SIG-M5 treated with dmso at 0.1 percent for 504 hours (cell line): ENCODE results near the gene NAP1L2.
A peak's percentile ranks its signal among the peaks of the same experiment; 100 is the strongest.
"Not testable (repeated sequence)": the region's sequence is repeated elsewhere in the genome, so short reads cannot be mapped to it uniquely, and the experiment has no call there.

Source experiments
- DNase-seq: peaks from one replicate; lab custom pipeline; 2025; ENCODE audit not compliant: unreplicated experiment; lab: John Stamatoyannopoulos, UW

Gene NAP1L2, protein sequence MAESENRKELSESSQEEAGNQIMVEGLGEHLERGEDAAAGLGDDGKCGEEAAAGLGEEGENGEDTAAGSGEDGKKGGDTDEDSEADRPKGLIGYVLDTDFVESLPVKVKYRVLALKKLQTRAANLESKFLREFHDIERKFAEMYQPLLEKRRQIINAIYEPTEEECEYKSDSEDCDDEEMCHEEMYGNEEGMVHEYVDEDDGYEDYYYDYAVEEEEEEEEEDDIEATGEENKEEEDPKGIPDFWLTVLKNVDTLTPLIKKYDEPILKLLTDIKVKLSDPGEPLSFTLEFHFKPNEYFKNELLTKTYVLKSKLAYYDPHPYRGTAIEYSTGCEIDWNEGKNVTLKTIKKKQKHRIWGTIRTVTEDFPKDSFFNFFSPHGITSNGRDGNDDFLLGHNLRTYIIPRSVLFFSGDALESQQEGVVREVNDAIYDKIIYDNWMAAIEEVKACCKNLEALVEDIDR

DNA sequence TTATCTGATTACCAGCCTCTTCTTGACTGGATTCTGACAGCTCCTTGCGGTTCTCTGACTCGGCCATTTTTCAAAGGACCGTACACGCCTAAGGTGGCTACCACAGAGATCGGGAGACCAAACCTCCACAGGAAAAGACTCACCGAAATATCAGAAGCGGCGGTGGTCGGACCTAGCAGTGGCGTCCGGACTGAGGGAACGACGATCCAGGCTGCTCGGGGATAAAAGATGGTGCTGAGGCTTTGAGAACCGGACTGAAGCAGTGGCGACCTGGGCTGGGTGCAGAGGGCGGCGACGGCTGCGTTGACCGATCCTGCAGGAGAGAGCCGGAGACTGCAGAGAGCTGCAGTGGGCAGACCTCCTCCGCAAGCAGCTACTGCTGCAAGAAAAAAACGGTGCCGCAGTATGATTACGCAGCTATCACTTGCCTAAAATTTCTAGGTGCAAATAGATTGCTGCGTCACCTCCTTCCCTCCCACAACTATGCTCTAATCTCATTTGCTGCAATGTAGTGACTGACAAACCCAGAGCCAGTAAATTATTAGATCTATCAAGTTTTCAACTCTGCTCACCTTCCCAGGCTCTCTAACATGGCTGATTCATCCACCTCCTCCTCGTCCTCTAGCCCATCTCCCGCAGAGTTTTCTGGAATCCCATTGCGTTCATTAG lies at the start of gene NAP1L2:
NAP1L2 (minus strand) TSS at position 426 of the 669 bp plus-strand sequence; CDS start at position 67, 359 bp downstream.
- no peak for DNase-seq

DNA sequence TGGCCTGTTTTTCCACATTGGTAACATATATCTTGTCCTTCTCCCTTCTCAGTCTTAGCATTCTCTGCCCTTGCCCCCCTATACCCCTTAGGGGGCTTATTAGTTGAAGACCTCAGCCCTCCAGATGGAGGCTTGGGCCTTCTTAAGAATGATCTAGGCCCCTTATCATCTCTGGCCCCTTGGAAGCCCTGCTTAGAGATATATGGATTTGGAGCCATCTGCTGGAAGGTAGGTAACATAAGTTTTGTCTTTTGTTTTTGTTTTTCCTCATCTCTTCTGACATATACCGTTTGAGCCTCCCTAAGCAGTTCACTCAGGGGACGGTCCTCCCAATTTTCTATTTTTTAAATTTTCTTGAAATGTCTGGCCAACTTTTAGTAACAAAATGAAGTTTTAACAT lies 48.3 kb upstream of the NAP1L2 start:
- peak; percentile 1 for DNase-seq

DNA sequence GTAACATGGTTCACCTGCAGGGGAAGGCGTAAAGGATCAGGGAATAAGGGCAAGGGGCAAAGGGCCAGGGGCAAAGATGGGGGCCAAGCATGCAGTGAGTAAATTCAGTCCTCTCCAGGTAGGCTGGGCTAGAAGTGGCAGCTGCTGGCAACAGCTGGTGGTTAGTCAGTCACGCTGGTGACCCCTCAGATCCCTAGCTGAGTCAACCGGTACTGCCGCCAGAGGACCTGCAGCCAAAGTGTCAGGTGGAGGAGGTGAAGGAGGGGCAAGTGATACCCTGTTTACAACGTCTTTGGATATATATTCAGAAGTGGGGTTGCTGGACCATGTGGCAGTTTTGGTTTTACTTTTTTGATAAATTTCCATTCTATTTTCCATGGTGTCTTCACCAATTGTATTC lies 24.6 kb upstream of the NAP1L2 start:
- no peak for DNase-seq

GRCh38 chrX:73217621-73218020 lies 3.0 kb upstream of the NAP1L2 start:
- DNase-seq = no peak

- DNase-seq = no peak
Observed at GRCh38 chrX:73215246-73215645, 595 bp upstream of the NAP1L2 start.

- DNase-seq = no peak
Observed at GRCh38 chrX:73213734-73214425, 771 bp downstream of the NAP1L2 start.

GRCh38 chrX:73206366-73206765 lies 8.3 kb downstream of the NAP1L2 start:
- DNase-seq = no peak

GRCh38 chrX:73182502-73183114 lies 32.0 kb downstream of the NAP1L2 start:
- DNase-seq = no peak

DNA sequence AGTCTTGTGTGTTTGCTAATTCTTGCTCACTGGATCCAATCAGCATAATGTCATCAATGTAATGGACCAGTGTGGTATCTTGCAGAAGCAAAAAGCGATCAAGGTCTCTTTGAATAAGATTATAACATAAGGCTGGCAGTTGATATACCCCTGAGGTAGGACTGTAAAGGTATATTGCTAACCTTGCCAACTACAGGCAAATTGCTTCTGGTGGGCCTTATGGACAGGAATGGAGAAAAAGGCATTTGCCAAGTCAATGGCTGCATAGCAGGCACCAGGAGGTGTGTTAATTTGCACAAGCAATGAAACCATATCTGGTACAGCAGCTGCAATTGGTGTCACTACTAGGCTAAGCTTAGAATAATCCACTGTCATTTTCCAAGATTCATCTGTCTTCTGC lies 45.7 kb downstream of the NAP1L2 start:
- not testable (repeated sequence) for DNase-seq
